HG03064 (cell line): ENCODE data around the gene MEPCE.

Experiments
- ATAC-seq: cut with Tn5 transposase; IDR thresholded peaks from one replicate; pipeline ENCODE4 v1.9.1; 2021; ENCODE audit warnings: low read depth; ENCODE audit not compliant: unreplicated experiment

MEPCE gene

GRCh38 chr7:100481466-100481865 is 51.8 kb downstream of the MEPCE start:
- no peak for ATAC-seq

- ATAC-seq, result no peak
These were observed 53.1 kb downstream of the MEPCE start for GRCh38 chr7:100482728-100483089.

- ATAC-seq, result no peak
These were observed 53.6 kb downstream of the MEPCE start for GRCh38 chr7:100483090-100483721.
